COR-L47 (cell line): ENCODE results near the gene FRG2B.
"Not testable (repeated sequence)": the region's sequence is repeated elsewhere in the genome, so short reads cannot be mapped to it uniquely, and the experiment has no call there.

Experiments
- DNase-seq: peaks from one replicate; lab custom pipeline; 2025; lab: John Stamatoyannopoulos, UW

The FRG2B gene

GRCh38 chr10:133626695-133627094 lies at the start of gene FRG2B:
Gene FRG2B (minus strand): TSS chr10:133626795. CDS start chr10:133626742, 53 bp downstream.
- DNase-seq = not testable (repeated sequence)

- not testable (repeated sequence) for DNase-seq
These were observed 40.9 kb upstream of the FRG2B start for GRCh38 chr10:133667446-133667845.

GRCh38 chr10:133663544-133664160 lies 37.1 kb upstream of the FRG2B start:
- DNase-seq = not testable (repeated sequence)

GRCh38 chr10:133661122-133661521 lies 34.5 kb upstream of the FRG2B start:
- not testable (repeated sequence) for DNase-seq

- not testable (repeated sequence) for DNase-seq
These were observed 33.9 kb upstream of the FRG2B start for GRCh38 chr10:133660516-133660915.

- DNase-seq = not testable (repeated sequence)
These were observed 30.7 kb upstream of the FRG2B start for GRCh38 chr10:133657276-133657675.

- not testable (repeated sequence) for DNase-seq
These were observed 22.4 kb upstream of the FRG2B start for GRCh38 chr10:133648872-133649455.

- DNase-seq = not testable (repeated sequence)
These were observed 20.6 kb upstream of the FRG2B start for GRCh38 chr10:133647075-133647748.

- not testable (repeated sequence) for DNase-seq
These were observed 11.2 kb upstream of the FRG2B start for GRCh38 chr10:133637846-133638235.

- not testable (repeated sequence) for DNase-seq
These were observed 10.7 kb upstream of the FRG2B start for GRCh38 chr10:133637202-133637845.

- DNase-seq = not testable (repeated sequence)
These were observed 4.2 kb upstream of the FRG2B start for GRCh38 chr10:133630723-133631249.

GRCh38 chr10:133622544-133622943 lies 4.1 kb downstream of the FRG2B start:
- not testable (repeated sequence) for DNase-seq

GRCh38 chr10:133618851-133619250 lies 7.7 kb downstream of the FRG2B start:
- no peak for DNase-seq

- no peak for DNase-seq
These were observed 9.4 kb downstream of the FRG2B start for GRCh38 chr10:133617196-133617595.

GRCh38 chr10:133616371-133617130 lies 10.0 kb downstream of the FRG2B start:
- DNase-seq = no peak

GRCh38 chr10:133614830-133615580 lies 11.6 kb downstream of the FRG2B start:
- no peak for DNase-seq

GRCh38 chr10:133613699-133614098 lies 12.9 kb downstream of the FRG2B start:
- no peak for DNase-seq

- DNase-seq = no peak
These were observed 15.5 kb downstream of the FRG2B start for GRCh38 chr10:133611079-133611478.

GRCh38 chr10:133608855-133609254 lies 17.7 kb downstream of the FRG2B start:
- no peak for DNase-seq

- DNase-seq = not testable (repeated sequence)
These were observed 23.2 kb downstream of the FRG2B start for GRCh38 chr10:133603434-133603833.

- no peak for DNase-seq
These were observed 25.9 kb downstream of the FRG2B start for GRCh38 chr10:133600657-133601056.
